NCI-H2081 treated with DMSO at 0.1 percent for 48 hours (cell line): ENCODE results near the gene WDR90.

Source experiments
- DNase-seq: peaks from one replicate; lab custom pipeline; 2025; lab: John Stamatoyannopoulos, UW

Gene WDR90

DNA sequence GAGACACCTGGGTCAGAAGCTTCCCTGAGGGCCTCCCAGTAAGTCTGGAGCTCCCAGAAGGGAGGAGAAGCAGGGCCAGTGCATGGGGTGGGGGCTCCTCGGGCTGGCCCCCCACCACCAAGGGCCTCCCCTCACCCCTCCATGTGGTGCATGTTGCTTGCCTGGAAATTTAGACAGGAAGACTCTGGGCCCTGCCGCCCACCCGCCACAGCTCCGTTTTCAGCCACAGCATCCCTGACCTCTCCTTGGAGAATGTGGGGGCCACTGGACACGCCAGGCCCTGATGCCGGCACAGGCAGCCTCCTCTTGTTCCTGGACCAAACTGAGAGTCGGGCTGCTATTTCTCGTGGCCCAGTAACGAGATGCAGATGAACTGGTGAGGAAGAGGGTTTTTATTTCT lies 10.3 kb upstream of the WDR90 start:
- no peak for DNase-seq

DNA sequence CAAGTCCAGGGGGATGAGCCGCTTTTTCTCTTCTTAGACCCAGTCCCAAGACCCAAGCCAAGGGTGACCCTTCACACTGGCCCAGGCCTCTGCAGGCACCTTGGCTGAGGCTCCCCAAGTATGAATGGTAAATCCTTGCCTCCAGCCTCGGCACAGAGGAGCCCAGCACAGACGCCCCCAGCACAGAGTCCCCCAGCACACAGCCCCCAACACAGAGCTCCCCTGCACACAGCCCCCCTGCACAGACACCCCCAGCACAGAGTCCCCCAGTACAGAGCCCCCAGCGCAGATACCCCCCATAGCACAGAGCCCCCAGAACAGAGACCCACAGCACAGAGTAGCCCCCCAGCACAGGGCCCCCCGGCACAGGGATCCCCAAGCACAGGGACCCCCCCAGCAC lies 8.6 kb upstream of the WDR90 start:
- DNase-seq = no peak

DNA sequence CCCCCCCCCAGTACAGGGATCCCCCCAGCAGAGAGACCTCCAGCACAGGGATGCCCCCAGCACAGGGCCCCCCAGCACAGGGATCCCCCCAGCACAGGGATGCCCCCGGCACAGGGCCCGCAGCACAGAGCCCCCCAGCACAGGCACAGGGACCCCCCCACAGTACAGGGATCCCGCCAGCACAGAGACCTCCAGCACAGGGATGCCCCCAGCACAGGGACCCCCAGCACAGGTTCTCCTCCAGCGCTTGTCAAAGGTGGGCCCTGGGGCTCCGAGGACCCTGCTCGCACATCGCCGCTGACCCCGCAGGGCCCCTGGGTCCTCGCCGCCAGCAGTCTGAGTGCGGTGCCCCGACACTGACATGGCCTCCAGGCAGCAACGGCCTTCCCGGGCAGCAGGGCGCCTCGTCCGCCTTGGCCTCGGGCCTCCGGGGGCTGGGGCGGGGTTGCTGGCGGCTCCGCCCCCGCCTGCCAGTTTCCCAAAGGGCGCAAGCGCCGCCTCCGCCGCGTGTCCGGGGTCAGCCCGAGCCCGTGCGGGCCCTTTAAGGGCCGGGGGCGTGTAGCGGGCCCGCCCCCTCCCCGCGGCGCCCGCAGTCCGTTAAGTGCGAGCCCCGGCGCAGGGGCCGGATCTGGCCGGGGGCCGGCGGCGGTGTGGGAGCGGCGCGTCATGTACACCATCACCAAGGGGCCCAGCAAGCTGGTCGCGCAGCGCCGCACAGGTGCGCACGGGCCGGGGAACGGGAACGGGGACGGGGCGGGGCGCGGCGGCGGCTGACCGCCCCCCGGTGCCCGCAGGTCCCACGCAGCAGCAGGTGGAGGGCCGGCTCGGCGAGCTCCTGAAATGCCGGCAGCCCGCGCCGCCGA lies 7.6 kb upstream of the WDR90 start, which contains the start of gene MCRIP2:
Gene MCRIP2, plus strand, starts transcription at position 503 of the 863 bp plus-strand sequence. Its CDS starts 164 bp downstream, at position 667.
- no peak for DNase-seq

DNA sequence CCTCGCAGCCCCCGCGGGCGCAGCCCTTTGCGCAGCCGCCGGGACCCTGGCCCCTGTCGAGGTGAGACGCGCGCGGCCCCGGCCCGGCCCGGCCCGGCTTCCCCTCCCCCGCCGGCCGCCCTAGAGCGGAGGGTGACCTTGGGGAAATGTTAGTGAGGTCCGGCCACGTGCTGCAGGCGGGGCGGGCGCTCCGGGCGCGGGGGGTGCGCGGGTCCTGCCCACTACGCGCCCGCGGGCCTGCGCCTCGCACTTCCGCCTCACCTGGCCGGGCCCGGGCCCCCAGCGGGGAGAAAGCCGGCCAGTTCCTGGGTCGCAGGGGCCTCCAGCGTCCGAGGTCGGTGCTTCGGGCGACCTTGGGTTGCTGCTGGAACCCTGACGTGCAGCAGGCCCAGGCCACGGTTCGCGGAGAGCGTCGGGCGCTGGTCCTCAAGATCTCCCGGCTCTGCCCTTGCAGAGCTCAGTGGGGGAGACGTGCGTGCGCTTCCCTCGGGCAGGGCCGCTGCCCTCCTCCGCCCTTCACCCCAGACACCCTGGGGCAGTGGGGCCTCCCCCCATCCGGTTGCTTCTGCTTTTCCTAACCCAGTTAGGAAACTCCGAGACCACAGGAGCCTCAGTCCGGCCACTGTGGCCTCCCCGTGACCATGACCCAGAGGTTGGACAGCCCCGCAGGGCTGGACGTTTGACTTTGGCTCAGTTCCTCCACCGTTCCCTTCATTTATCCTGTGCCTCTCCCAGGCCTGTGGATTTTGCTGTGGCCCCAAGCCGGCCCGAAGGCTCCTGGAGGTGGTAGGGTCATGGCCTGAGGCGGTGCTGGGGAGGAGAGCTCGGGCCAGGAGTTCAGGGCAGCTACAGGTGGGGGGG lies 6.7 kb upstream of the WDR90 start:
- DNase-seq = no peak

DNA sequence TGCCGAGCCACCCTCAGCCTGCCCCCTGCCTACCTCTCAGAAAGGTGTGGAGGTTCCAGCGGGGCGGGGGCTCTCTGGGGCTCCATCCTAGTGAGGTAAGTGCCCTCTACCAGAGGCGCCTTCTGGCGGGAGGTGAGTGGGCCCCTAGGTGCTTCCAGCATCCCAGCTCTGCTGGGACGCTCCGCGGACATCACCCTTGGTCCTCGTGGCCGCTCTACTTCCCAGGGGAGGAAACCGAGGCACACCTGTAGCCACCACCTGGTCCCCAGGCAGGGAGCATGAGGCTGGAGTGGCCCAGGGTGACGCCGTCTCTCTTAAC lies 6.2 kb upstream of the WDR90 start:
- DNase-seq = no peak

DNA sequence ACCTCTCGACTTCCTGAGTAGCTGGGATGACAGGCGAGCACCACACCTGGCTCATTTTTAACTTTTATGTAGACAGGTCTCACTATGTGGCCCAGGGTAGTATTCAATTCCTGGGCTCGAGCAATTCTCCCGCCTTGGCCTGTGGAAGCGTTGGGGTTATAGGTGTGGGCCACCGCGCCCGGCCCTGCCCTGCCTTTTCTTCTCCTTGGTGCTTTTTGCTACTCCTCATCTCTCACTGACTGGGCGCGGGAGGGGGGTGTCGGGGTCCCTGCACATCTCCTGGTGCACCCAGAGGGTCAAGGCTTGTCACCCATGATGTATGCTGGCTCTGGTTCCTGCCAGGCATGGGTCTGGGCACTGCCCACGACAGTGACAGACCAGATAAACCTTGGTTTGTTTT lies 4.6 kb upstream of the WDR90 start:
- no peak for DNase-seq

DNA sequence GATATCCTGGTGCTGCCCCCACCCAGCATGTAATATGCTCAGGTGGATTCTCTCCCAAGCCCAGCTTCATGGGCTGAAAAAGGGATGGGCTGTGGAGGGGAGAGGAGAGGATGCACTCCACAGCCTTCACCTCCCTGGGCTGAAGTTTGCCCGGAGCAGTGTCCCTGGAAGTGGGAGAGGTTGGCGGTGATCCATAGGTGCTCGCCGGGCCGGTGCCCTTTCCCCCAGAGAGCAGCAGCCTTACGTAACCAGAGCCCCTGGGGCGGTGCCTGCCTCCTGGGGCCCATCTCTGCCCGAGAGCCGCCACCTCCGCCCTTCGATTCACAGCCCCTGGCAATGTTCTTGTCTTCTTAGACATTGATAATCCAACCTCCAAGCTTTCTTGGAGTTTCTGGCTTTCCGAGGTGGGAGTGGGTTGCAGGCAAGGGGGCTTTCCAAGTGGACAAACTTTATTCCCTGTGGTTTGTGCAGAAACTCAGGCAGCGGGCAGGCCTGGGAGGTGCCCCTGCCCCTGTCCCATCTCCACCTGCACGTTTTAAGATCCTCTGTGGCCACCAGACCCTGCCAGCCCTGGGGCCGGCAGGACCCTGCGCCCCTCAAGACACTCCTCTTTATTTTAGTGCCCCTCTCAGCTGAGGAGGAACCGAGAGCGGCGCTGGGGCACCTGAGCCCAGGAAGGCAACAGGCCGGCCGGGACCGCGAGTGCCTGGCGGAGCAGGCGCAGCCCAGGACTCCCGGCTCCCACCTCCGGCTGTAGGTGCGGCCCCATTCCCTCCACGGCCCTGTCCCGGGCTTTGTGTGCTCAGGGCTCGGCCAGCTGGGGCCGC lies 3.1 kb upstream of the WDR90 start:
- DNase-seq = no peak

DNA sequence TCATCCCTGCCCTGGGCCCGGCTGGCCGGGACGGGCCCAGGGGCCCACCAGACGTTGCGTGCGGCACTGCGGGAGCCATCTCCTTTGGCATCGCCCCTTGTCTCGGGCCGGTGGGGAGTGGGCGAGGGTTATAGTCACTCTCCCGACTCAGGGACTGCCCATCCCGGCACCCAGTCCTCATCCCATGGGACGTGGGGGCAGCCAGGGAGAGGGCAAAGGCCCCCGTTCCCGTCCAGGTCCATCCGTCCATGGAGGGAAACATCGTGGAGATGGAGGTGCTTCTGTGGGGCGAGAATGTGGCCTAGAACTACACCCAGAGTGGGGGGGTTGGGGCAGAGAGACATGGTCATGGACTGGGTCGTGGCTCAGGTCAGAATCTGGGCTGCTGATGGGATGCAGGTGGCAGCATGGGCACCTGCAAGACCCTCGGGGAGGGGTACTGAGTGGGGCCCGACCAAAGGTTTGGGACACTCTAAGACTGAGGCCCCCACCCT lies 2.4 kb upstream of the WDR90 start:
- DNase-seq = no peak

DNA sequence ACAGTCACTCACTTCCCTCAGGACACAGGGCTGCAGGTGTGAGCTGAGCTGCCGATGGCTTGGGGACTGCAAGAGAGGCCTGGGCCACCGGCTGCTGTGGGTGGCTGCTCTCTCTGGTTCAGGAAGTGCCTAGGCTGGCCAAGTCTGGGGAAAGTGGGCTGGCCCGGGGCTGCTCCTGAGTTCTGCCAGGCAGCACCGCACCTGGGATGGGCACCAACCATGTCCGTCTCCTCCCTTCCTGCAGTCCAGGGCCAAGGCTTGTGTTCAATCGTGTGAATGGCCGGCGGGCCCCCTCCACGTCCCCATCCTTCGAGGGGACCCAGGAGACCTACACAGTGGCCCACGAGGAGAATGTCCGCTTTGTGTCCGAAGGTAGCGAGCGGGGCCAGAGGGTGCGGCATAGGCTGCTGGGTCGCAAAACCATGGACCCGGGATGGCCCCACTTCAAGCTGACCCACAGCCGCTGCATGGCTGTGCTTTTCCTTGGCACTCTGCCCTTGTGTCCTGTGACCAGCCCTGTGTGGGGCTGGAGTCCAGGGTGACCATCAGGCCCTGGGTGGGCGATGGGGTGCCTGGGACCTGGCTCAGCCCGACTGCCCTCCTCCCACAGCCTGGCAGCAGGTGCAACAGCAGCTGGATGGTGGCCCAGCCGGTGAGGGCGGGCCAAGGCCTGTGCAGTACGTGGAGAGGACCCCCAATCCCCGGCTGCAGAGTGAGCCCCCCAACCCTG lies 1.8 kb upstream of the WDR90 start:
- no peak for DNase-seq

DNA sequence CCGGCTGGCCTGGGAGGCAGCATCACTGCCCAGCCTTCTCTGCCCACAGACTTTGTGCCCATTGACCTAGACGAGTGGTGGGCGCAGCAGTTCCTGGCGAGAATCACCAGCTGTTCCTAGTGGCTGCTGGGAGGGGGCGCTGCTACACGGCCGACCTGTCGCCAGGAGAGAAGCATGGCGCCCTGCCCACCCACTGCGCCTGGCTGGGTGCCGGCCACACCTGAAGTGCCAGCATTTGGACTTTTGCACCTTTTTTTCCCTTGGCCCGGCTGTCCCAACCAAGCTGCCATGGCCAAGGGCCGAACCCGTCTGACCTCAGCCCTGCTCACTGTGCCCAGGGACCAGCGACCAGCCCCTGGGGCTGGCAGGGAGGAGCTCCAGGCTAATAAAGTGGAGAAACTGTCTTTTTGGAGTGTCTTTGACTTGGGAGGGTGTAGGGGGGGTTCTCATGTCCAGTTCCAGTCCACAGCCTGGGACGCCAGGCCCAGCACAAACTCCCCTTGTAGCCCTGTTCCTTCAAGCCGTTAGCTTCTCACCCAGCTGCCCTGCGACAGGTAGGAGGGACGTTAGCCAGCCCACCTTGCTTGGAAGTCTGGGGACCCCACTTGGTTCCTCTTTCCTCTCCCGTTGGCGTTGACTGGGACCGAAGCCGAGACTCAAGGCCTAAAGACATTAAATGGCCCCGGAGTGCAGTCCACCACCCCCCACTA lies 939 bp upstream of the WDR90 start:
- DNase-seq = no peak

DNA sequence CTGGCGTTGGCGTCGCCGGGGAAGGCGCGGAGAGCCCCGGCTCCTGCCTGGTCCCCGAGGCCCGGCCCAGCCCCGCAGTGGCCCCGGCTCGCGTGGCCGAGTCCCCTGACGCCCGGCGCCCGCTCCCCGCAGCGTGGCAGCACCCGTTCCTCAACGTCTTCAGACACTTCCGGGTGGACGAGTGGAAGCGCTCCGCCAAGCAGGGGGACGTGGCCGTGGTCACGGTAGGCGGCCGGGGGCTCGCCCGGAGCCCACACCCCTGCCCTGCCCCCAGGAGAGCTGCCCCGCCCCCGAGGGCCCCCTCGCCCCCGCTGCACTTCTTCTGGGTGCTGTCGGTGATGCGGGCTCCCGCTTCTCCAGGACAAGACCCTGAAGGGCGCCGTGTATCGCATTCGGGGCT lies 466 bp downstream of the WDR90 start:
- no peak for DNase-seq

DNA sequence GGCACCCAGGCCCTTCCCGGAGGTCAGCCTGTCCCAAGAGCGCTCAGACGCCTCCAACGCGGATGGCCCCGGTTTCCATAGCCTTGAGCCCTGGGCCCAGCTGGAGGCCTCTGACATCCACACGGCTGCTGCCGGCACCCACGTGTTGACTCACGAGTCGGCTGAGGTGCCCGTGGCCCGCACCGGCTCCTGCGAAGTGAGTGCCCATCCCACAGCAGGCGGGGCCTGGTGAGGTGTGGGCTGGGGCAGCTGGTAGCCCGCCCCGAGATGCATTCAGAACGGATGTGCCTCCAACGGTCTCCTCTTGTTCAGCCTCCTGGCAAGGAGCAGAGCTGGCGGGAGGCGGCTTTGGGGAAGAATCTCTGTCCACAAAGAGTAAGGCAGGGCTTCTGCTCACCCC lies 2.7 kb downstream of the WDR90 start:
- DNase-seq = no peak

DNA sequence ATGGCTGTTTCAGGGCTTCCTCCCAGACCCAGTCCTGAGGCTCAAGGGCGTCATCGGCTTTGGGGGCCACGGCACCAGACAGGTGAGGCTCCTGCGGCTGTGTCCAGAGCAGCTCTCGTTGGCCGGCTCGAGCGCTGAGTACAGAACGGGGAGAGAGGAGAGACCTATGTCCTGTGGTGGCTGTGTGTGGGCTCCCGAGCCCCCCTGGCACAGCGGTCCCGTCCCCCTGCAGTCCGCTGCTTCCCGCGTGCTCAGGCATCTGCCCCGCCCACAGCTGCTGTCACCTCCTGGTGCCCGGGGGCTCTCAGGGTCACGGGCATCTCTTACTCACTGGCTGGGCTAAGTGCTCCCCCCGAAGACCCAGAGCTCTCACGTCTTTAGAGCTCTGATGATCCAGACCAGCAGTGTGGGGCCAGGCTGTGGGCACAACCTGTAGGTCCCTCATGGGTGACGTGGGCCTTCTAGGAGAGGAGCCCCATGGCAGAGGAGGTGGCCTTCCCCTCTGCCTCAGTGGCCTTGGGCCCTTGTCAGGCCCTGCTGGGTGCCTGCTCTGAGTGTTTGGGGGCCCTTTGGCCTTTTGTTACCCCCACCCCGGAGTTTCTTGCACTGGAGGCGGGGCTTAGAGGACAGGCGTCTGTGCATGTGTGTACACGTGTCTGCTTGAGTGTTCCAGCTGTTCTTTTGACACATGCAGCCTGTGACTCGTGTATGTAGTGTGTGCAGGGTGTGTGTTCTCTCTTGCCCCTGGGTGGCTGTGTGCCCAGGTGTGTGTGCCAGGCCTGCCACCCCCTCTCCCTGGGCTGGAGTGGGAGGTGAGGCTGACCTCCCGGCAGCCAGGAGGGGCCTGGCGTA lies 3.5 kb downstream of the WDR90 start:
- DNase-seq = no peak

DNA sequence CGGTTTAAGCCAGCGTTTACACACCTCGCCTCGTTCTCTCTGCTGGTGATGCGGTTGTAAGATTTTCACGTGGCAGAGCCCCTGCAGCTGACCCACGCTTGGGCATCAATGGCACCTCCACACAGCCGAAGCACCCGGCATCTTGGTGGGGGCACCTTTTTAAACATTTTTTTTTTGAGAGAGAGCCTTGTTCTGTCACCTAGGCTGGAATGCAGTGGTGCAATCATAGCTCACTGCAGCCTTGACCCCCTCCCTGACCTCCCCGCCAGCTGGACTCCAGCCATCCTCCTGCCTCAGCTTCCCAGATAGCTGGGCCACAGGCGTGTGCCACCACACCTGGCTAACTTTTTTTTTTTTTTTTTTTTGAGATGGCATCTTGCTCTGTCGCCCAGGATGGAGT lies 4.9 kb downstream of the WDR90 start:
- no peak for DNase-seq

DNA sequence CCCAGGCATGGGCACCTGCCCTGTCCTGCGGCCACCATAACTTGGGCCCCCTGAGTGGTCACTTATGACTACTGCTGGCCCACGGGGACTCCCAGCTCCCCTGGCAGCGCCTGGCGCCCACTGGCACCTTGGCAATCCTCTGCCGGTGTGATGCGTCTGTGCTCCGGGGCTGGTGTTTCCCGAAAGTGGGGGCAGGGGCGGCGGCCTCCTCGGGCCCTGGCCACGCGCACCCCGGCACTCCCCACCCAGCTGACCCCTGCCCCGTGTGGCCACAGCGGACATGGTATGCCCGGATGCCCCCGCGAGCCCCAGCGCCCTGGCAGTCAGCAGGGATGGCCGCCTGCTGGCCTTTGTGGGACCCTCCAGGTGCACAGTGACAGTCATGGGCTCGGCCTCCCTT lies 8.3 kb downstream of the WDR90 start:
- DNase-seq = no peak

DNA sequence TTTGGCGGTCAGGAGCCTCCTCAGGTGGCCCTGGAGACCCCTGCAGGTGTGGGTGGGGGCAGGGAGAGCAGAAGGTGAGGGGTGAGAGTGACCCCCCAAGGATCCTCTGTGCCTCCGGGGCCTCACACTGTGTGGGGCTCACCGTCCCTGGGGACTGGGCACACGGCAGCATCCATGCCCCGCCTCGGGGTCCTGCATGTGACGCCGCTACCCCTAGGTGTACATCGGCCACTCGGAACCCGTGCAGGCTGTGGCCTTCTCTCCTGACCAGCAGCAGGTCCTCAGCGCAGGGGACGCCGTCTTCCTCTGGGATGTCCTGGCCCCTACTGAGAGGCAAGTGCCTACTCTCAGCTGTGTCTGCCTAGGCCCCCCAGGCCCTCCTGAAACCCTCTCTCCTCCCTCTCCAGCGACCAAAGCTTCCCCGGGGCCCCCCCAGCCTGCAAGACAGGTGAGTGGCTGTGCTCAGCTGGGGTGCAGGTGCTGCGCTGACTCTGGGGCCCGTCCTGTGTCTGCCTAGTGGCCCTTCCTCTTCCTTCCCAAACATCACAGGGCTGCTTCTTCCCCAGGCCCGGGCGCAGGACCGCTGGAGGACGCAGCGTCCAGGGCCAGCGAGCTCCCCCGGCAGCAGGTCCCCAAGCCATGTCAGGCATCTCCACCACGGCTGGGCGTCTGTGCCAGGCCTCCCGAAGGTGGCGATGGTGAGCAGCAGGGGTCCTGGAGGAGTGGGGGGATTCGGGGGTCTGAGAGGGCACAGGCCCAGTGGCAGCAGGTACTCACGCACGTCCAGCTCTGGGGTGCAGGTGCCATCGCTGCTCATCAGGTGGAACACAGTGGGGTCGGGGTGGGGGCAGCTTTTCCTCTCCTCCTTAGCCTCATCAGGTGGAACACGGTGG lies 9.8 kb downstream of the WDR90 start:
- DNase-seq = no peak

DNA sequence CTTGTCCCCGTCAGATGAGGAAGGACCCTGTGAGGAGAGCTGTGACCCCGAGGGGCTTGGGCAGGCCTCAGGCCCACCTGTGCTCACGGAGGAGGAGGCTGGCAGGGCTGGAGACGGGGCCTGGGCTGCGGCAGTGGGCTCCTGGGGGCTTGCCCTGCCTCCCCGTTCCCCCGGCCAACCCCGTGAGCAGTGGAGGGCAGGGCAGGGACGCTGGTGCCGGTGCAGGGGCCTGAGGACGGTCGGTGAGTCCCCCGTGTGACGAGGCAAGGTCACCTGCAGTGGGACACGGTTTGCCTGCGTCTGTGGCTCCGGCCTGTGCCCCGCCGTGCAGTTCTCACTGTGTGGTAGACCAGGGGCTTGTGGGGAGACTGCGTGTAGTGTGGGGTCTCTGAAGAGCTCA lies 10.5 kb downstream of the WDR90 start:
- DNase-seq = no peak

DNA sequence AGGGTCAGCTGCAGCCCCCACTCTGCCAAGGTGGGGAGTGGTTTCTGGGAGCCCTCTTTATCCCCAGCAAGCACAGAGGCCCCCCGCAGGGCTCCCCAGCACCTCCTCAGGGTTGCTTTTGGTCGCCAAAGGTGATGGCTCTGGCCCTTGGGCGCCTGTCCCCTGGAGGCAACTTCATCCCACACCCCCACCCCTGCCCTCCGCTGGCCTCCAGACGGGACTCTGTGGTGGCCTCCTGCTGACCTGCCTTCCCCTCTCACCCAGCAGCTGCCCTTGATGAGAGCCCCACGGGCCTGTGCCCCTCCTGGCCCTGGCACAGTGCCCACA lies 10.9 kb downstream of the WDR90 start:
- no peak for DNase-seq
